Ectodermal cell (in vitro differentiated cells): ENCODE measurements around the gene MYL7.

Source experiments
- H3K27ac ChIP-seq: 2 replicates; pipeline ENCODE4 v1.7.0; 2013; ENCODE audit warnings: mild to moderate bottlenecking, low read depth, low read length; ENCODE audit not compliant: insufficient read depth, poor library complexity, severe bottlenecking
- H3K27me3 ChIP-seq: 2 replicates; pipeline ENCODE4 v1.7.0; 2013; ENCODE audit warnings: mild to moderate bottlenecking, low read length; ENCODE audit not compliant: insufficient read depth, control insufficient read depth, poor library complexity, severe bottlenecking
- H3K36me3 ChIP-seq: one replicate; pipeline ENCODE4 v1.7.0; 2013; ENCODE audit warnings: low read length; ENCODE audit not compliant: control insufficient read depth, insufficient read depth
- H3K4me1 ChIP-seq: one replicate; pipeline ENCODE4 v1.7.0; 2013; ENCODE audit warnings: low read length; ENCODE audit not compliant: control insufficient read depth, insufficient read depth
- H3K4me3 ChIP-seq: 2 replicates; pipeline ENCODE4 v1.7.0; 2013; ENCODE audit warnings: low read depth, low read length, control low read depth; ENCODE audit not compliant: insufficient read depth
- H3K9me3 ChIP-seq: 2 replicates; pipeline ENCODE4 v1.7.0; 2013; ENCODE audit warnings: mild to moderate bottlenecking, low read length, moderate library complexity; ENCODE audit not compliant: control insufficient read depth
- WGBS, 2 experiments: methylation state at CpG; one replicate each; pipeline ENCODE4 v1.1.7; 2013; ENCODE audit warnings: missing lambda C conversion rate in 2 of 2; 5-methylcytosine and 5-hydroxymethylcytosine counted together

Gene MYL7

GRCh38 chr7:44157116-44158080 is 16.3 kb upstream of the MYL7 start:
- no peak overlapping the region for H3K4me3 ChIP-seq
- no peaks in the 10 kb centered on the region for H3K4me1 ChIP-seq
- no peak overlapping the region for H3K27ac ChIP-seq
- H3K36me3 ChIP-seq = no peaks in the 10 kb centered on the region
- 76 to 78% methylated on average over 15 of the region's 15 CpGs for WGBS, 2 experiments
- H3K27me3 ChIP-seq = no peaks in the 10 kb centered on the region
- H3K9me3 ChIP-seq = no peaks in the 10 kb centered on the region

- Histone ChIP-seq H3K4me1 (no peaks in the 10 kb centered on the region), H3K27ac (no peak overlapping the region), H3K36me3 (no peaks in the 10 kb centered on the region), H3K27me3 (no peaks in the 10 kb centered on the region), H3K4me3 (no peak overlapping the region), H3K9me3 (no peaks in the 10 kb centered on the region)
- WGBS, 2 experiments = 87 to 92% methylated on average over 4 of the region's 4 CpGs
These were observed 15.4 kb upstream of the MYL7 start for GRCh38 chr7:44156453-44157010.

GRCh38 chr7:44155191-44156185 is 14.4 kb upstream of the MYL7 start:
- WGBS, 2 experiments = 91 to 92% methylated on average over 8 of the region's 8 CpGs
- H3K4me1 ChIP-seq = no peaks in the 10 kb centered on the region
- no peaks in the 10 kb centered on the region for H3K27me3 ChIP-seq
- no peaks in the 10 kb centered on the region for H3K36me3 ChIP-seq
- no peak overlapping the region for H3K27ac ChIP-seq
- no peak overlapping the region for H3K4me3 ChIP-seq
- H3K9me3 ChIP-seq = no peaks in the 10 kb centered on the region

- Histone ChIP-seq H3K36me3 (no peaks in the 10 kb centered on the region), H3K4me1 (no peaks in the 10 kb centered on the region), H3K4me3 (no peak overlapping the region), H3K27ac (no peak overlapping the region), H3K9me3 (no peaks in the 10 kb centered on the region), H3K27me3 (no peaks in the 10 kb centered on the region)
- WGBS, 2 experiments = 88 to 93% methylated on average over 3 of the region's 3 CpGs
These were observed 13.6 kb upstream of the MYL7 start for GRCh38 chr7:44154703-44155102.

GRCh38 chr7:44153948-44154335 is 12.8 kb upstream of the MYL7 start:
- Histone ChIP-seq H3K36me3 (no peaks in the 10 kb centered on the region), H3K9me3 (no peaks in the 10 kb centered on the region), H3K27me3 (no peaks in the 10 kb centered on the region), H3K4me1 (no peaks in the 10 kb centered on the region), H3K4me3 (no peak overlapping the region), H3K27ac (no peak overlapping the region)
- WGBS, 2 experiments = 90 to 93% methylated on average over 5 of the region's 5 CpGs

- Histone ChIP-seq H3K4me3 (no peak overlapping the region), H3K27me3 (no peaks in the 10 kb centered on the region), H3K27ac (no peak overlapping the region), H3K36me3 (no peaks in the 10 kb centered on the region), H3K9me3 (no peaks in the 10 kb centered on the region), H3K4me1 (no peaks in the 10 kb centered on the region)
- WGBS, 2 experiments = 87 to 88% methylated on average over 22 of the region's 22 CpGs
These were observed 12.1 kb upstream of the MYL7 start for GRCh38 chr7:44152971-44153947.

GRCh38 chr7:44151956-44152355 is 10.8 kb upstream of the MYL7 start:
- H3K9me3 ChIP-seq = no peaks in the 10 kb centered on the region
- peaks cover 7% of the 10 kb centered on the region for H3K4me1 ChIP-seq
- 91 to 97% methylated on average over 9 of the region's 9 CpGs for WGBS, 2 experiments
- no peak overlapping the region for H3K27ac ChIP-seq
- H3K36me3 ChIP-seq = no peaks in the 10 kb centered on the region
- no peak overlapping the region for H3K4me3 ChIP-seq
- H3K27me3 ChIP-seq = no peaks in the 10 kb centered on the region

- peaks cover 13% of the 10 kb centered on the region for H3K4me1 ChIP-seq
- H3K27ac ChIP-seq = no peak overlapping the region
- 91 to 92% methylated on average over 16 of the region's 16 CpGs for WGBS, 2 experiments
- H3K9me3 ChIP-seq = no peaks in the 10 kb centered on the region
- H3K27me3 ChIP-seq = peaks cover 3% of the 10 kb centered on the region
- H3K4me3 ChIP-seq = no peak overlapping the region
- no peaks in the 10 kb centered on the region for H3K36me3 ChIP-seq
These were observed 10.1 kb upstream of the MYL7 start for GRCh38 chr7:44150966-44151941.
